Measurements from ENCODE around the gene SNAP25. TPM values are rescaled to one million over a fixed set of nuclear protein-coding genes. Genes with fewer than 3 reads are reported as not detected.

Gene SNAP25
- total and polyA plus RNA-seq, 9 of the 15 experiments (the other 6 are each of a cell fraction or from before 2014, with no cell fraction given) = 0.07 TPM; not detected in 8

GRCh38 chr20:10255846-10256245 lies 37.2 kb downstream of the SNAP25 start:
- Histone ChIP-seq H3K4me3 (no peak overlapping the region), H3K9ac (ENCODE audit: insufficient read depth in 1 of 2, low read depth in 2 of 2, low read length in 2 of 2) (no peak overlapping the region), H3K9me1 (ENCODE audit: control insufficient read depth, insufficient read depth, low read length) (no peaks in the 10 kb centered on the region), H2AFZ (ENCODE audit: low read depth, low read length) (no peak overlapping the region), H3K4me2 (ENCODE audit: insufficient read depth, low read length) (no peak overlapping the region), H3K79me2 (ENCODE audit: control insufficient read depth, insufficient read depth, low read length) (no peaks in the 10 kb centered on the region), H3K4me1 (replicated peaks in 1 of 2; ENCODE audit: control insufficient read depth in 2 of 2, insufficient read depth in 2 of 2, low read length in 2 of 2) (no peaks in the 10 kb centered on the region), H3K27me3 (ENCODE audit: control insufficient read depth in 2 of 2, insufficient read depth in 2 of 2, low read length in 2 of 2) (no peaks in the 10 kb centered on the region), H3K36me3 (ENCODE audit: control insufficient read depth, insufficient read depth, low read length) (no peaks in the 10 kb centered on the region), H3K9me3 (replicated peaks; ENCODE audit: control insufficient read depth, insufficient read depth, low read depth, low read length) (no peaks in the 10 kb centered on the region), H3K27ac (ENCODE audit: extremely low read depth, low read depth, low read length) (no peak overlapping the region), H4K20me1 (replicated peaks; ENCODE audit: control insufficient read depth, insufficient read depth, low read length) (no peaks in the 10 kb centered on the region)
- BruUV-seq (replicated peaks) = no TSS peak
- 0% methylated on average over 1 of the region's 1 CpG for WGBS (ENCODE audit: insufficient coverage, low coverage, missing lambda C conversion rate)
- intact Hi-C loops (cut with micrococcal nuclease) (no loop called here), in situ Hi-C loops (cut with MboI) (no loop called here)
- POLR2A ChIA-PET = interaction anchor here (0.7 kb wide), 1 partner anchor 18 kb away, joined by 3 read pairs; no protein-coding TSS in a partner anchor
- FAIRE-seq = no peak
- ATAC-seq = no peak
- DNase-seq (ENCODE audit: extremely low read depth in 1 of 4, low spot score in 3 of 4) = no peak
- no peak for TF ChIP-seq GABPB2 (CRISPR knock-in tag; conservative IDR thresholded peaks at IDR 0.05)
- no peak for TF ChIP-seq PHTF2 (CRISPR knock-in tag; IDR thresholded peaks at IDR 0.05)
- TF ChIP-seq CHCHD3 (CRISPR knock-in tag; IDR thresholded peaks at IDR 0.05) = no peak
- no peak for TF ChIP-seq JUN (IDR thresholded peaks at IDR 0.05; ENCODE audit: borderline replicate concordance, low read depth, low read length)
- TF ChIP-seq JUN (CRISPR knock-in tag; IDR thresholded peaks at IDR 0.05; ENCODE audit: borderline replicate concordance) = no peak
- TF ChIP-seq MCM5 (IDR thresholded peaks at IDR 0.05; ENCODE audit: low read depth) = no peak
- no peak for TF ChIP-seq ETV1 (tag; conservative IDR thresholded peaks at IDR 0.05; ENCODE audit: low read depth)
- TF ChIP-seq THAP12 (CRISPR knock-in tag; IDR thresholded peaks at IDR 0.05) = no peak
- no peak for TF ChIP-seq CBX3 (IDR thresholded peaks at IDR 0.05; ENCODE audit: borderline replicate concordance in 1 of 2, low read length in 2 of 2)
- TF ChIP-seq NR3C1 (CRISPR knock-in tag; IDR thresholded peaks at IDR 0.05) = no peak
- TF ChIP-seq SP2 (IDR thresholded peaks at IDR 0.05; ENCODE audit: extremely low read depth, low read depth, low read length, poor library complexity, severe bottlenecking) = no peak
- TF ChIP-seq ELF4 (CRISPR knock-in tag; IDR thresholded peaks at IDR 0.05) = no peak
- no peak for TF ChIP-seq SMARCE1 (IDR thresholded peaks at IDR 0.05)
- TF ChIP-seq E2F1 (CRISPR knock-in tag; IDR thresholded peaks at IDR 0.05) = no peak
- CTCF ChIA-PET (ENCODE audit: low intra/inter-chr PET ratio) = no interaction called here
